NCI-H774 (cell line): ENCODE results near the gene SLC22A4.

ENCODE experiments used
- DNase-seq: peaks from one replicate; lab custom pipeline; 2025; lab: John Stamatoyannopoulos, UW

SLC22A4 gene

DNA sequence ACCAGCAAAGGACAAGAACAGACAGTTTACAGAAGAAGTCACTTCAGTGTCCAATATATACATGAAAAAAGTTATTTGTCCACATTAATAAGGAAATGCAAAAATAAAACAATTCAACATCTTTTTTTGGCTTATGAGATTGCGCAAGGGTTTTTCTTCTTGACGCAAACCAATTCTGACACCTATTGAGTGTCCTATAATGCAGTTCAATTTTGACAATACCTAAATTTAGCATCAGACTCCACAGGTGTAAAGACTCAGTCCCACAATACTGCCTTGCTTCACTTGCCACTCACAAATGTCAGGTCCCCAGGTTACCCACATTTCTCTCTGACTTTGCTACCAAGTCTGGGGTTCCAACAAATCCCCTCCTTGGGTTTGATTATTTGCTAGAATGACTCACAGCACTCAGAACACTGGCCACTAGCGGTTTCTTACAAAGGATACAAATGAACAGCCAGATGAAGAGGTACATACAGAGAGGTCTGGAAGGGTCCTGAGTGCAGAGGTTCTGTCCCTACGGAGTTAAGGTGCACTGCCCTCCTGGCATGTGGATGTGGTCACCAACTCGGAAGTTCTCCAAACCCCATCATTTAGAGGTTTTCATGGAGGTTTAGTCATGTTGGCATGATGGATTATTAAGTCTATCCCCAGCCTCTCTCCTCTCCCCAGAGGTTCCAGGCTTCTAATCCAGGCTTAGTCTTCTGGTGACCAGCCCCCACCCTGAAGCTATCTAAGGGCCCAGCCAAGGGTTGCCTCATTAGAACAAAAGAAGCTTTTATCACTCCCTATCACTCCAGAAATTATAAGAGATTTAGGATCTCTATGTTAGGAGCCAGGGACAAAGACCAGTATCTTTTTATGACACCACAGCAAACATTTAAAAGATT, 48.3 kb downstream of the SLC22A4 start:
- no peak for DNase-seq

- DNase-seq, result no peak
Measured at GRCh38 chr5:132344775-132345514, 50.8 kb downstream of the SLC22A4 start.

DNA sequence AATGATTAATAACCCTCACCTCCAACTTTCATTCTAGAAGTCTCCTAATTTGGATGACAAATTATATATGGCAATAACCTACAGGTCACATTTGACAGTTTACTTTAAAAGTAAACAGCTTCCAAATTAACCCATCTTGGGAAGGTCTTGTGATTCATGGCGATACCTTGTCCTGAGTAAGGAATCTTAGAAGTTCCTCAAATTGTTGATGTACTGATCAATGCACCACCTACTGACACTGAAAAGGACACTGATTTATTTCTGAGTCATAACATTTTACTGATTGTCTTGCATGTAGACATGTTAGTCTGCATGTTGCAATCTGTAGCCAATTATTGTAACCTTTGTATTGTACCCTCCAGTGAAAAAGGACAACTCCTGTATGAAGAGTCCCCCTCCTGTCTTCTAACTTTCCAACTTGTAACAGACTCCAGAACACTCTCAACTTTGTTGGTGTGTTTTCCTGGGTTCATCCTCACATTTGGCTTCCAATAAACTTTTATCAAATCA, 59.3 kb downstream of the SLC22A4 start:
- DNase-seq, result no peak

GRCh38 chr5:132354381-132355139, 60.4 kb downstream of the SLC22A4 start:
- no peak for DNase-seq

- no peak for DNase-seq
Measured at GRCh38 chr5:132355140-132355765, 61.1 kb downstream of the SLC22A4 start.

DNA sequence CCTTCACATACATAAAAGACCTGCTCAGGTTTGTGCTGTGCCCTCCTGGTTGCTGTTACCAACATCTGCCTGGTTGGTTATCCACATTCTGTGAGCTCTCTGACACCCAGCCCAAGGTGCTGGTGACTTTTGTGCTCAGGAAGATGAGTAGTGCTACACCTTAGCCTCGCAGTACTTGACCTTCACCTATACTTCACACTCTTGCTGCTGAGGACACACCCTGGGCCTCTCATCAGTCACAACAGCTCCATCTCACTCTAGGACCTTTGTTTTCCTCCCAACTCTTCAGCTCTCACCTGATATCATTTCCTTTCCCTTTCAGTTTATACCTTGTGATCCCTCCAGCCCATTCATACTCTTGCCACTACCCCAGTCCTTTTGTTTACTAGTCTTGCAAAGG, 64.6 kb downstream of the SLC22A4 start:
- no peak for DNase-seq

- no peak for DNase-seq
Measured at GRCh38 chr5:132362086-132362485, 67.9 kb downstream of the SLC22A4 start.

GRCh38 chr5:132363431-132364112, 69.4 kb downstream of the SLC22A4 start:
- DNase-seq, result no peak

- DNase-seq, result no peak
Measured at GRCh38 chr5:132364319-132364718, 70.1 kb downstream of the SLC22A4 start.

DNA sequence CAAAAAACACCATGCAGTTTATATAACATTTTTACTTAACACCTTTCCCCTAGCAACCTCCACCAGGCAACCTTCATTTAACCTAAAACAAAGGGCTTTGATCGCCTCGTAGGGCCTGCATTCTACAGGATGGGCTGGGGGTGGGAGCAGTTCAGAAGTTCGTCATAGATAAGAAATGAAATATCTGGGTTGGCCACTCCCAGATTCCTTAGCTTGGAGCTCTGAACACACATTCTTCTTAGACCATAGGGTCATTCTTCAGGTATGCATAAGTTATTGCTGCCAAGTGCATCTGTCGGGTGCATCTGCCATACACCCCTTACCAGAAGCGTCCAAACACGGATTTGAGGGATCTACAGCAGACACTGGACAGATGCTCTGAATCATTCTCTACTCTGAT, 71.0 kb downstream of the SLC22A4 start:
- no peak for DNase-seq

- DNase-seq, result no peak
Measured at GRCh38 chr5:132368186-132368585, 74.0 kb downstream of the SLC22A4 start.

DNA sequence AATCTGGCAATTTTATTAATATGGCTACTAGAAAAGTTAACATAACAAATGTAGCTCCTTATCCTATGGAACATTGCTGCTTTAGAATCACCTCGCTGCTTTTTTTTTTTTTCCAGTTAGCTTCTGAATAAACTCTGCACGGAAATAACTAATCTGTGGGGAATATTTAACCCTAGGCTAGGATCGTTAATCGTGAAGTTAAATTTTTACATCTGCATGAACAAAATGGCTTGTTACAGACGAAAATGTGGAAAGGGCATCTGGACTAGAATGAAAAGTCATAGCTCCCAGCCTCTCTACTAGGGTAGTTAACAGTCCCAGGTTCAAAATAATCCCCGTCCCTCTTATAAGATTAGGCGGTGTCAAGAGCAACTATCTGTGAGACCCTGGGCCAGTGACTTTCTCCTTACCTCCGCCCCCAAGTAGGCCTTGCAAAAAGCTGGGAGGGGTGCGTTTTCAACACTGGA, 74.8 kb downstream of the SLC22A4 start:
- no peak for DNase-seq

GRCh38 chr5:132369474-132370180, 75.4 kb downstream of the SLC22A4 start, which contains the start of gene SLC22A5:
Gene SLC22A5 (plus strand): TSS chr5:132369710. CDS start chr5:132369973, 263 bp downstream.
- DNase-seq, result peak; percentile 75

GRCh38 chr5:132370181-132370970, 76.2 kb downstream of the SLC22A4 start:
- no peak for DNase-seq

DNA sequence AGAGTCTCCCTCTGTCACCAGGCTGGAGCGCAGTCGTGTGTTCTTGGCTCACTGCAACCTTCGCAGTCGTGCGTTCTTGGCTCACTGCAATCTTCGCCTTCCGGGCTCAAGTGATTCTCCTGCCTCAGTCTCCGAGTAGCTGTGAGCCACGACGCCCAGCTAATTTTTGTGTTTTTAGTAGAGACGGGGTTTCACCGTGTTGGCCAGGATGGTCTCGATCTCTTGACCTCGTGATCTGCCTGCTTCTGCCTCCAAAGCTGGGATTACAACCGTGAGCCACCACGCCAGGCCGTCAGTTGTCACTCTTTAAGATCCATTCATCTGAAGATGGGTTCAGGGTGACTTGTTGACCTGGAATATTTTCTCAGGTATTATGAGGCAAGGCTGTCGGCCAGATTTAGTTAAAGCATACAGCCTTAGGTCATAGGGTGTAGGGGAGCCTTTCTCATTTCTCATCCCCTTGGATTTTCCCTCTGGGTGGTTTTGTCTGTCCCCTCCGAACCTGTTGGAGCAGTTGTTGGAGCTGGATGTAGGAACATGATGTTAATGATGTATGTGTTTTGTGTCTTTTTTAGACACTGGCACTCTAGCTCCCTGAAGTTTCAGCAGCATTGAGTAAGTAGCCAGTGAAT, 76.9 kb downstream of the SLC22A4 start:
- no peak for DNase-seq

DNA sequence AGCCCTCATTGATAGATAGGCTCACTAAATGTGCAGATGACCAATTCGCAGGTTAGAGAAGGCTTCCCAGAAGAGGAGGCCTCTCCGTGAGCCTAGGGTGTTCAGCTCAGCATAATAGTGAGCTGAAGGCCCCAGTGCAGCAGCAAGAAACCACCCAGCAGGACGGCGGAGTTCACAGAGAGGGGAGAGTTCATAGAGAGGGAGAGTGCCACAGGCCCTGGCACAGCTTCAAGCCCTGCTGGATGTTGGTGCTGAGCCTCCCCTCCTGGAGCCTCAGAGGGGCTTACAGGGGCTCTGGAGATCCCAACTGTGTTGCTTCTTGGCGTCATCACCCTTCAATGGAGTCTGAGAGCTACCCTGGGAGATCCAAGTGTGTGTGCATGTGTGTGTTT, 77.4 kb downstream of the SLC22A4 start:
- DNase-seq, result no peak

DNA sequence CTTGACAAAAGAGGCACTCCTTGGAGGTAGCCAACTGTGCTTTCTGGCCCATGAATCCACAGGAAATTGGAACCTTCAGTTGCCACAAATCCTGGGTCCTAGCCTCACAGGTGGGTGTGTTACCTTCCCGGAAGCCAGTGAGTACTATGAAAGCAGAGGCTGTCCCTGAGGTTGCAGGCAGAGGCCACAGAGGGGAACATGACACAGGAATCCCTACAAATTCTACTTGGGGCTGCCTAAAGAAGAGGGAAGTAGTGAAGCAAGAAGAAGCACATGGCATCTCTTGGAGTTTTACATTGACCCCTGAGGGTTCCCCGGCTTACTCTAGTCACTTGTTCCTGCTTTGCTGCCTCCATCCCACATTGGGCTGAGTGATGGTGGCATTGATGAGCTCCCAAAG, 77.9 kb downstream of the SLC22A4 start:
- DNase-seq, result no peak

- DNase-seq, result no peak
Measured at GRCh38 chr5:132372542-132372941, 78.3 kb downstream of the SLC22A4 start.

DNA sequence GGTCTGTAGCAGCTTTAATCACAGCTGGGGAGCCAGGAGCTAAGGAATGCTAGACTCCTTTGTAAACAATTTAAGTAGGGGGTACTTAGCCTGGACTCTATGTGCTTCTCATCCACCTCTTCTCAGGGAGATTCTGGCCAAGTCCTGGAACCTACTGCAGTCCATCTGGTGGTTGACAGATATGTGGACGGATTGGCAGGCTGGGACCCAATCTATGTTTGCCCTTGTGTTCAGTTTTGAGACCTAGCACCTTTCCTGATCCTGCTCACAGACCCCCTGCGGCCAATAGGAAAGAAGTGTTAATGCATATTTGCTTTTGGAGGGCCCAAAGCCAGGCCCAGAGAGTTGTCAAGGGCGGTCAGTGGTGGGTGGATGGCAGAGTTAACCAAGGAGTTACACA, 81.8 kb downstream of the SLC22A4 start:
- DNase-seq, result no peak
